GM21390 (cell line): ENCODE results near the gene RPL22L1.
"Not testable (repeated sequence)": the region's sequence is repeated elsewhere in the genome, so short reads cannot be mapped to it uniquely, and the experiment has no call there.

Experiments used
- ATAC-seq: cut with Tn5 transposase; IDR thresholded peaks from one replicate; pipeline ENCODE4 v1.9.1; 2021; ENCODE audit not compliant: unreplicated experiment

RPL22L1 gene

GRCh38 chr3:170884109-170884930 is 14.3 kb upstream of the RPL22L1 start:
- ATAC-seq = not testable (repeated sequence)

GRCh38 chr3:170878688-170879087 is 8.7 kb upstream of the RPL22L1 start:
- ATAC-seq = not testable (repeated sequence)

- not testable (repeated sequence) for ATAC-seq
Measured at GRCh38 chr3:170877311-170877710, 7.3 kb upstream of the RPL22L1 start.

DNA sequence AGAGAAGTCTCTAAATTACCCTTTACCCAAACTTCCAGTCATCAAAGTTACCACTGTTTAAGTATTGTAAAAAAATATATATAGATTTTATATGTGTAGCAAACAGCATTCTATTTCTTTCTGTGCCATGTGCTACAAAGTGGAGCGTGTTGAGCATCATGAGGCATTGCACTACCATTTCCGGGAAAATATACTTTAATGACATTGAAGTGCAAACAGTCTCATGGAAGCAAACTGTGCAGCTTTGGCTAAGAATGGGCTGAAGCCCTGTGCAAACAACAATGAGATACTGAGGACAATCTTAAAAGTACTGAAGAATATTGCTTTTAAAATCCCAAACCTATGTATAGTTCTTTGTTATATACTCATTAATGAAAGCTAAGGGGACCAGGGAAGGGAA is 6.5 kb upstream of the RPL22L1 start:
- ATAC-seq = no peak

- ATAC-seq = no peak
Measured at GRCh38 chr3:170869239-170869590, 780 bp downstream of the RPL22L1 start.

DNA sequence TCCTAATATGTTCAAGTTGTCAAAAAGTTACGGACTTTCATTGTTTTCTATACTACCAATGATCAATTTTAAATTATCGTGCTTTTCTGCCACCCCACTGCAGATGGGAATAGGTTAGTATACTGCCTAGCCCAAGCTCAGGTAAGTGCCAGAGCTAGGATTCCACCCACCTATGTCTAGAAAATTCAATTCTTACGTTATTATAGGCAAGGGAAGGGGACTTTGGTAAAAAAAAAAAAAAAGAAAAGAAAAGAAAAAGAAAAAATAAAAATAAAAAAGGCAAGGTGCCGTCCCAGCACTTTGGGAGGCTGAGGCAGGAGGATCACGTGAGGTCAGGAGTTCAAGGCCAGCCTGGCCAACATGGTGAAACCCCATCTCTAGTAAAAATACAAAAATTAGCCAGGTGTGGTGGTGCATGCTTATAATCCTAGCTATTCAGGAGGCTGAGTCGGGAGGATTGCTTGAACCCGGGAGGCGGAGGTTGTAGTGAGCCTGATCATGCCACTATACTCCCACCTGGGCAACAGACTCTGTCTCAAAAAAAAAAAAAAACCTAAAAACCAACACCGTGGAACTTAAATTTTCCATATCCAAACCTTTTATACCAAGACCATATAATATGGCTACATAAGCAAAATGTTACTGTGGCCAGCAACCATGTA is 1.3 kb downstream of the RPL22L1 start:
- no peak for ATAC-seq

DNA sequence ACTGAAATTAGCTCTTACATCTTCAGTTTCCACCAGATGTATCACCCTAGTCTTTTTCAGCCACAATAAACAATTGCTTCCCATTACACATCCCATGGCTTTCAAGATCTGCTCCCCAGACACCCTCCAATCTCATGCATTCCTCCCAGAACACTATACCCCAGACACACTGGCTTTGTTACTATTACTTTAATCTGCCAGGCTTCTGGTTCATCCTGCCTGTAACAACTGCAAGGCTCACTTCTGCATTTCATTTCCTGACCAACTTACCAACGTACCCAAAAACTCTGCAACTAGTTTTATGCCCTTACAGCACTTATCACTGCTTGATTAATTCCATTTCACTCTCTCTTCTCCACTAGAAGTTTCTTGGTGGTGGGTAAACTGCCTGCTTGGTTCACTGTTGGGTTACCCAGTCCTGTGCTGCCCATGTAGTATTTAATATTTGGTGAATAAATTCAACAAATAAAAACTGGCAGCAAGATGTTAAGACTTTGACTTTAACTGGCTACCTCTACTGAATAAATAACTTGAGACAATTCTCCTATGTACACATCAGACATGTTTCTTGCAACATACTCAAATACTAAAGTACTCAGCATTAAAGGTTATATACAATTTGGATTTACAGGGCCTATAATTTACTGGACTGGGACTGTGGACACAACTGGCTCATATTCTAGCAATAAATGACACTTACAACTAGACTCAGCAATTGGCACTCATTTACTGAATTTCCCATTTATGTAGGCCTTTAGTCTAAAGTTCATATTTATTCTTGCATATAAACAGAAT is 2.7 kb downstream of the RPL22L1 start:
- ATAC-seq = no peak

- ATAC-seq = no peak
Measured at GRCh38 chr3:170866499-170866898, 3.5 kb downstream of the RPL22L1 start.

GRCh38 chr3:170865209-170866094 is 4.5 kb downstream of the RPL22L1 start:
- ATAC-seq = no peak

- no peak for ATAC-seq
Measured at GRCh38 chr3:170864525-170865208, 5.3 kb downstream of the RPL22L1 start.

GRCh38 chr3:170863816-170864215 is 6.2 kb downstream of the RPL22L1 start:
- ATAC-seq = no peak

GRCh38 chr3:170862618-170863374 is 7.2 kb downstream of the RPL22L1 start:
- no peak for ATAC-seq

- ATAC-seq = no peak
Measured at GRCh38 chr3:170858599-170858998, 11.4 kb downstream of the RPL22L1 start.

GRCh38 chr3:170852324-170852723 is 17.7 kb downstream of the RPL22L1 start:
- no peak for ATAC-seq

GRCh38 chr3:170848292-170848917 is 21.6 kb downstream of the RPL22L1 start:
- no peak for ATAC-seq

GRCh38 chr3:170844377-170844776 is 25.6 kb downstream of the RPL22L1 start:
- no peak for ATAC-seq

DNA sequence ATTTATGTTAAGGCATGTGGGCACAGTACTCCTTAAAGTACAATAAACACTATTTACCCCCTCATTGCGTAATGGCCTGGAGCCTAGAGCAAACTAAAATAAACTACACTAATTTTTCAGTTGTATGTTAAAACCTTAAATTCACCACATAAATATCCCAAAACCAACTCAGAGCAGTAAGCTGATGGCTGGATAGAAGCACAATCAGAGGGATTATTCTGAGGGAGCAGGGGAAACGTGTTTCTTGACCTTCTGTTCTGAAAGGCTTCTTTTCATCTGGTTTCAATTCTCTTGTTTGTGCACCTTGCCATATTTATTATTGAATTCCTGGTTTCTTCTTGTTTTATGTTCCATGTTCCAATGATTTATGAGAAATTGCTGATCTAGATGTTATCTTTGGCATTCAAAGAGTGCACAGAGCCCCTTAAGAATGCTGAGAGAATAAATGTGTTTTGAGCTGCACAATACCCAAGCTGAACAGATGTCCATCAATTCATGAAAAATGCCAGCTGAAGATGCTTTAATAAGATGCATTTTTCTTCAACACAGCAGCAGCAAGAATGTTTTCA is 29.6 kb downstream of the RPL22L1 start:
- ATAC-seq = no peak

- no peak for ATAC-seq
Measured at GRCh38 chr3:170839518-170840100, 30.4 kb downstream of the RPL22L1 start.
